Breast epithelium (tissue), 4 donors: ENCODE data around the gene INTS4. TPM values are rescaled to one million over a fixed set of nuclear protein-coding genes. Genes with fewer than 3 reads are reported as not detected.

Experiments used
- DNase-seq, 2 donors: peaks; one replicate each; pipeline ENCODE4 v3.0.0-alpha.2; 2019; ENCODE audit warnings: low spot score in 2 of 2
- H3K27ac ChIP-seq, 2 donors: fragments of 200-600 bp; sonication (generic) in 1 of 2; one replicate each; pipeline ENCODE4 v1.5.1; 2016 to 2019; ENCODE audit warnings: mild to moderate bottlenecking in 1 of 2
- H3K27me3 ChIP-seq, 2 donors: fragments of 200-600 bp; sonication (generic) in 1 of 2; one replicate each; pipeline versions ENCODE4 v1.5.1 to v1.6.0; 2017 to 2019; ENCODE audit warnings: control low read depth in 1 of 2, mild to moderate bottlenecking in 1 of 2
- H3K36me3 ChIP-seq: fragments of 200-600 bp; one replicate; pipeline ENCODE4 v1.5.1; 2019
- H3K4me1 ChIP-seq, 2 donors: fragments of 200-600 bp; sonication (generic); one replicate each; pipeline ENCODE4 v1.5.1; 2016 to 2019; ENCODE audit warnings: control low read depth in 1 of 2
- H3K4me3 ChIP-seq, 3 donors: fragments of 200-600 bp; sonication (generic); 1 replicate in 2 of 3; 2 replicates in 1 of 3; pipeline ENCODE4 v1.5.1; 2016 to 2019; ENCODE audit warnings: mild to moderate bottlenecking in 3 of 3, moderate library complexity in 2 of 3
- H3K9me3 ChIP-seq, 2 donors: fragments of 200-600 bp; sonication (generic) in 1 of 2; one replicate each; pipeline ENCODE4 v1.5.1; 2016 to 2019; ENCODE audit warnings: control low read depth in 1 of 2
- CTCF ChIP-seq, 3 donors: fragments of 450-650 bp; IDR thresholded peaks; one replicate each; pipeline ENCODE4 v1.5.1; 2016 to 2017; ENCODE audit warnings: antibody characterized with exemption in 3 of 3, mild to moderate bottlenecking in 3 of 3, moderate library complexity in 3 of 3
- POLR2A ChIP-seq: fragments of 450-650 bp; IDR thresholded peaks from one replicate; pipeline ENCODE4 v1.6.1; 2016; ENCODE audit warnings: antibody characterized with exemption, mild to moderate bottlenecking, moderate library complexity
- POLR2AphosphoS5 ChIP-seq, 3 donors: sonication (generic); formaldehyde crosslinking; IDR thresholded peaks; one replicate each; pipeline ENCODE4 v1.6.1; 2017; ENCODE audit warnings: antibody characterized with exemption in 3 of 3
- intact Hi-C: fragments of 100-400 bp; cut with DNase I; formaldehyde crosslinking; loops from one replicate; pipeline ENCODE4 v1.15.1; 2023; ENCODE audit warnings: low total_unique reads
- total RNA-seq, 3 donors: library from RNA; depleted of rRNA; stranded (reverse); fragments of >200 nt; gene quantifications; one replicate each; pipeline ENCODE4 v1.1.0, GENCODE V29; 2016

Gene INTS4
- total RNA-seq, 3 donors from 2014 or later = 34.6 to 58.4 (median 47.5) TPM

GRCh38 chr11:78011301-78011700, 16.8 kb upstream of the INTS4 start:
- no peak for DNase-seq
- no peaks in the 10 kb centered on the region for H3K4me1 ChIP-seq
- no peak for TF ChIP-seq CTCF (IDR thresholded peaks at IDR 0.05)
- no peak for TF ChIP-seq POLR2AphosphoS5 (IDR thresholded peaks at IDR 0.05)
- TF ChIP-seq POLR2A = no peak
- intact Hi-C loops = no loop called here
- no peaks in the 10 kb centered on the region for H3K9me3 ChIP-seq
- no peaks in the 10 kb centered on the region for H3K36me3 ChIP-seq
- H3K27ac ChIP-seq = no peak overlapping the region
- H3K4me3 ChIP-seq = no peak overlapping the region
- no peaks in the 10 kb centered on the region for H3K27me3 ChIP-seq

- no peak overlapping the region for H3K4me3 ChIP-seq
- H3K4me1 ChIP-seq = no peaks in the 10 kb centered on the region
- no peak for DNase-seq
- no peak for TF ChIP-seq POLR2A
- no peak for TF ChIP-seq CTCF (IDR thresholded peaks at IDR 0.05)
- no peak for TF ChIP-seq POLR2AphosphoS5 (IDR thresholded peaks at IDR 0.05)
- H3K27ac ChIP-seq = no peak overlapping the region
- no peaks in the 10 kb centered on the region for H3K36me3 ChIP-seq
- no peaks in the 10 kb centered on the region for H3K9me3 ChIP-seq
- intact Hi-C loops = no loop called here
- no peaks in the 10 kb centered on the region for H3K27me3 ChIP-seq
These were observed 16.3 kb upstream of the INTS4 start for GRCh38 chr11:78010755-78011154.

- no peaks in the 10 kb centered on the region for H3K4me1 ChIP-seq
- H3K4me3 ChIP-seq = no peak overlapping the region
These were observed 15.8 kb upstream of the INTS4 start for GRCh38 chr11:78010304-78010703.

GRCh38 chr11:78009062-78009461, 14.6 kb upstream of the INTS4 start:
- no peak for DNase-seq
- H3K27me3 ChIP-seq = no peaks in the 10 kb centered on the region
- H3K27ac ChIP-seq = no peak overlapping the region
- no peak for TF ChIP-seq POLR2A
- no peak for TF ChIP-seq CTCF (IDR thresholded peaks at IDR 0.05)
- TF ChIP-seq POLR2AphosphoS5 (IDR thresholded peaks at IDR 0.05) = no peak
- no peaks in the 10 kb centered on the region for H3K4me1 ChIP-seq
- no peaks in the 10 kb centered on the region for H3K9me3 ChIP-seq
- no peaks in the 10 kb centered on the region for H3K36me3 ChIP-seq
- H3K4me3 ChIP-seq = no peak overlapping the region
- intact Hi-C loops = no loop called here

More at GRCh38 chr11:78010304-78010703, 15.8 kb upstream of the INTS4 start:
- no peak for DNase-seq
- TF ChIP-seq POLR2AphosphoS5 (IDR thresholded peaks at IDR 0.05) (no peak), CTCF (IDR thresholded peaks at IDR 0.05) (no peak), POLR2A (no peak)
- no peaks in the 10 kb centered on the region for H3K27me3 ChIP-seq
- H3K9me3 ChIP-seq = no peaks in the 10 kb centered on the region
- intact Hi-C loops = no loop called here
- no peak overlapping the region for H3K27ac ChIP-seq
- no peaks in the 10 kb centered on the region for H3K36me3 ChIP-seq

GRCh38 chr11:78000193-78000592, 5.7 kb upstream of the INTS4 start:
- intact Hi-C loops = no loop called here
- TF ChIP-seq POLR2AphosphoS5 (IDR thresholded peaks at IDR 0.05) (no peak), CTCF (IDR thresholded peaks at IDR 0.05) (peak; percentile 48 to 63 (median 57))
- Histone ChIP-seq H3K4me1 (no peaks in the 10 kb centered on the region), H3K27me3 (no peaks in the 10 kb centered on the region), H3K4me3 (no peak overlapping the region), H3K36me3 (no peaks in the 10 kb centered on the region), H3K27ac (no peak overlapping the region), H3K9me3 (no peaks in the 10 kb centered on the region)
- peak in 1 of 2 donors; percentile 26 for DNase-seq
